NOMO-1 treated with DMSO at 0.1 percent for 48 hours (cell line): ENCODE data around the gene PAX8.

Source experiments
- DNase-seq: peaks from one replicate; lab custom pipeline; 2025; ENCODE audit not compliant: unreplicated experiment; lab: John Stamatoyannopoulos, UW

PAX8 gene

GRCh38 chr2:113268621-113269360 lies 9.9 kb downstream of the PAX8 start:
- DNase-seq, result no peak

- no peak for DNase-seq
Measured at GRCh38 chr2:113266431-113266830, 12.3 kb downstream of the PAX8 start.

DNA sequence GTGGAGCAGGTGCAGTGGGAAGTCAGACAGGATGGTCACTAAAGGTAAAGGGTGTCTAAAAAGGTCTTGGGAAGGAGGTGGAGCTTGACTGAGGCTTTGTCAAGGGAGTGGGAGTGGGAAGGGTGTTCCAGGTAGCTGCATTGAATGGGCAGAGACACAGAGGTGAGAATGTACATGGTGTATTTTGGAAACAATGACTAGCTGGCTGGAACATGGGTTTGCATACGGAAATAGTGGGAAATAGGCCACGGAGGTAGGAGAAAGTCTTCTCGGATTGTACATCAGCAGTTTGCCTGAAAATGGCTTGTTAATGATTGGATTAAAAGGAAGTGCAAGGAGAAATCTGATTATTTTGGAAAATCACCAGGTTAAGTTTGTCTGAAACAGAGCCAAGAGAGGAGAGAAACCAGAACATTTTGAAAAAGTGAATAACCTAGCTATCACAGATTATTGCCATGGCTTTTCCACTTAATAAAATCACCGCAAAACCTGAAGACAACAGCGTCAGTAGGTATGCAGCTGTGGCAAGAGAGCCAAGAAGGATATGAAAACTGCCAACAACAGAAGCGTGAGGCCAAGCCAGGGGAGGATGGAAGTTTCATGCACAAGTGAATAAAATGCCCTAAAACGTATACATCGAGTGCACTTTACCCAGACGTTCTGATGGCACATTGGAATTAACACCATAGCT lies 13.9 kb downstream of the PAX8 start:
- no peak for DNase-seq

- DNase-seq, result no peak
Measured at GRCh38 chr2:113263546-113263945, 15.2 kb downstream of the PAX8 start.

DNA sequence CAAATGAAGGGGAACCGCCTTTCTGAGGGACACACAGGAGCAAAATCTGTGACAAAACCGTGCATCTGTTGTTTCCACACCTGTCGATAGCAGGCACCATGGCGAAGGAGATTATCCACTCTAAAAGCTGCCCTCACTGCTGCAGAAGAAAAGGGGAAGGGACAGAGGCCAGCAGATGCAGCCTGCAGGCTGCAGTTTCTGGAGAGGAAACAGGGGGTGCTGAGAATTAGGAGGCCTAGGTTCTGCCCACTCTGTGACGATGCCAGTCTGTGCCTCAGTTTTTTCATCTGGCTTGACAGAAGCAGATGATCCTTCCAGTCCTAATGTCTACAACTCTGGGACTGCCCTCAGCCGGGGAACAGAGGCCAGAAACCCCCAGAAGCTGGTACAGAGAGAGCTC lies 17.7 kb downstream of the PAX8 start:
- peak; percentile 61 for DNase-seq

- DNase-seq, result no peak
Measured at GRCh38 chr2:113258471-113259147, 20.1 kb downstream of the PAX8 start.

GRCh38 chr2:113257516-113258264 lies 21.0 kb downstream of the PAX8 start:
- DNase-seq, result peak; percentile 64

- no peak for DNase-seq
Measured at GRCh38 chr2:113255140-113256070, 23.3 kb downstream of the PAX8 start.

- DNase-seq, result no peak
Measured at GRCh38 chr2:113253453-113253852, 25.3 kb downstream of the PAX8 start.

DNA sequence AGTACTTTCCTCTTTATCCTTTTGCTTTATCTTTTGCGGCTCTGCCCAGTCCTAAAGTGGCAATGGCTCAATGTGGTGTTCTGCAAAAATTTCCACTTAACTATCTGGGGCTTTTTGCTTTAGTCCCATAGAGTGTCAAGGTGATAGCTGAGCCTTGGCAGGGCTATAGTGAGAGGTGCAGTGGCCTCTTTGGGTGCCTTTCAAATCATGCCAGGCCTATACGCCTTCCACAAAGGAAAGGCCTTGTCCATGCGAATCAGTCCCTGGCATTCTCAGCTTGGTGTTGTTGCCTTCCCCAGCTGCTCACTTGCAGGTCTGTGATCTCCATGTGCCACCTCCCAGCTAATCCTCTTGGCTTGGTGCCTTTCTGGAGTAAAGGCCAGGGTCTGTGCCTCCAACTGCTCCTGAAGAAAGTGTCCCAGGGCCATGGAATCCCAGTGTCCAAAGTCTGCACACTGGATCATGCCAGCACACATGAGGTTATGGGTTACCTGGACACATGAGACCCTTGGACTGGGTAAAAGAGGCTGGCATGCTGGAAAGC lies 26.6 kb downstream of the PAX8 start:
- DNase-seq, result no peak

DNA sequence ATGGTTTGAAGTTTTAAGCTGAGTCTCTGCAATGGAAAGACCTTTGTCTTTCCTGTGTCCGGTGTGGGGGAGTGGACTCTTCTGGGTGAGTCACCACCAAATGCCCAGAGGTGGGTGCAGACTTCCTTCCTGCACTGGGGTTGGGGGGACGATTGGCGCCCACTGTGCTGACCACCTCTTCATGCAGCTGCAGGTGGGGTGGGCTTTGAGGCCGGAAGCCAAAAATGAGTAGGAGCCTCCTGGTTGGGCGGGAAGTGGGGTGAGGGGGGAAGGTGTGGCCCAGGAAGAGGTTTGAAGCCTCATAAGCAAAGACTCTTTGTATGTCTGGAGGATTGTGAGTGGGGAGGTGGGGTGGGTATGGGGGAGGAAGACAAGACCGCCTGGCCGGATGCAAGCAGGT lies 27.6 kb downstream of the PAX8 start:
- DNase-seq, result no peak

DNA sequence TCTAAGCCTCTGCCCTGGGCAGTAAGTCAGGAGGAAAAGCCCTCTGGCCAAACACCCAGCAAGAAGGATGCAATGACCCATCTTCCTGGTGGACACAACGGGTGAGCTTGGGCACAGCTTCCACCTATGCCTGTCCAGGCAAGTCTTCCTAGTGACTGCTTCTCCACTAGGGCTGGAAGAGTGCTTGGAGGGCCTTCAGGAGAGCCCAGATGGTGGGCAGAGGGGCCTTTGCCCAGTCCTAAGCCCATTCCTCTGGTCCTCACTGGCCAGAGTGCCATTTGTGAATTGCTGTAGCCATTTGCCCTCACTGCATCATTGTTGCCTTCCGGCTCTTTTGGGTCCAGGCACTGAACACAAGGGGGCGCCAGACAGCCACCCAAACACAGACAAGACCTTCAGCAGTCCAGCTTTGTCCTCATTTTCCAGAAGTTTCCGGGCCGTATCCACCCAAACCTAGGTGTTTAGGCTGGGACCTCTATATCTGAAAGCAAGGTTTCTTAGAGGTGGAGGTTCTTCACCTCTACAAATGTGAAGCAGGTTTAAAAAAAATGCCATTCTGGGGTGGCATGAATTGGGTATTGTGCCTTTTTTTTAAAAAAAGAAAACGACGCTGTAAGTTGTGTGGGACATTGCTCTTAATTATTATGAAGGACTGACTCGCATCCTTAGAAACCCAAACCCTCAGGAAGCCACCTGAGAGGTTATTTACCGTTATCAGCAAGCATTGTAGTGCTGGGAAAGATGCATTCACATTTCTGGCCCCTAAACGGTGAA lies 29.5 kb downstream of the PAX8 start:
- DNase-seq, result peak; percentile 53

- no peak for DNase-seq
Measured at GRCh38 chr2:113246606-113247005, 32.1 kb downstream of the PAX8 start.

DNA sequence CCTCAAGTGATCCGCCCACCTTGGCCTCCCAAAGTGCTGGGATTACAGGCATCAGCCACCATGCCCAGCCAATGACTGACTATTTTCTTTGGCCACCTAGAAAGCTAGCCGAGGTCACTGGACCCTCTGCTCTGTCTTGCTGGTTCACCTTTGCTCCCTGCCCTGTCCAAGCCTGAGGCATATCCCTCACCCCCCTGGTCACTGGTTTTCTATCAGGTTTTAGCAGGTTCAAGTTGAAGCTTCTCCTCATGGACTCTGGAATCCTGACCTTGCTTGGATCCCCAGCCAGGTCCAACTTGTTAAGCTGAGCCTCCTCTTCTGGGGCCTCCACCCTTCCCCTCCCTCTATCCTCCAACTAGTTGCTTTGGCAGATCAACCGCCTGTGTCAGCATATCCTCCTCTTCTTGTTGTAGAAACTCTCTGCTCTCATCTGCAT lies 33.4 kb downstream of the PAX8 start:
- no peak for DNase-seq

DNA sequence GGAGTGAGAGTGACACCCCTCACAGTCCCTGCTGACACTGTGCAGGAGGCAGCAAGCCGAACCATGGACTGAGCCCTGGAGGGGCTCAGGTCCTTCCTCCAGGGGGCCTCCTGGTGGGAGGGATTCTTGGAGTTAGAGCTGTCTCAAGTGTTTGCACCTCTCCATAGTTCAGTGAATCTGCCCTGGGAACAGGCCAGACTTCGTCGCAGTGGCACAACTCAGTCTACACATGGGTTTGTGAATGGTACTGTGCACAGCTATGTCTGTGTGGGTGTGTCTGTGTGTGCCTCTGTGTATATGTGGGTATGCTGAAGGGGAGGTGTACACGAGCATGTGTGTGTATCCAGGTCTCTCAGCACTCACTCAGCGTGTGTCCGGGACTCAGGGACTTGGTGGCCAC lies 36.4 kb downstream of the PAX8 start:
- no peak for DNase-seq

- DNase-seq, result peak; percentile 43
Measured at GRCh38 chr2:113240915-113241911, 37.5 kb downstream of the PAX8 start.

GRCh38 chr2:113240150-113240914 lies 38.4 kb downstream of the PAX8 start:
- no peak for DNase-seq
